A549 (cell line): ENCODE measurements around the gene MRPL57. TPM values are rescaled to one million over a fixed set of nuclear protein-coding genes. Genes with fewer than 3 reads are reported as not detected.
"Not testable (repeated sequence)": the region's sequence is repeated elsewhere in the genome, so short reads cannot be mapped to it uniquely, and the experiment has no call there.

Experiments used
- ATAC-seq, 2 experiments: fragments of 200-7000 bp in 1 of 2; fragments of >200 bp in 1 of 2; cut with Nextera tagmentation in 1 of 2; cut with Tn5 transposase in 1 of 2; 3 replicates each; pipeline versions ENCODE4 v1.8.0 to v1.9.1; 2018 to 2020; ENCODE audit warnings: mild to moderate bottlenecking in 1 of 2, moderate library complexity in 1 of 2
- CTCF ChIA-PET: fragments of 300-600 bp; sonication (Branson Sonifier 250); formaldehyde crosslinking; extraction: SDS; loops from one replicate; lab custom pipeline; 2021; ENCODE audit warnings: antibody characterized with exemption, inconsistent platforms; lab: Yijun Ruan, JAX
- POLR2A ChIA-PET: fragments of 350-600 bp; formaldehyde crosslinking; extraction: SDS; loops from one replicate; lab custom pipeline; 2021; ENCODE audit warnings: antibody characterized with exemption, inconsistent platforms; lab: Yijun Ruan, JAX
- DNase-seq, 2 experiments: peaks; one replicate each; pipeline versions ENCODE4 v3.0.0 to v3.0.0-alpha.2; 2011 to 2016; ENCODE audit warnings: low read depth in 1 of 2, low spot score in 1 of 2
- FAIRE-seq: peaks from 2 replicates; lab custom pipeline; 2011; peaks lifted over from hg19 to GRCh38; lab: Jason Lieb, UNC
- H3K27ac ChIP-seq, 2 experiments: fragments of >200 bp; sonication (Bioruptor Twin); formaldehyde crosslinking; 3 replicates each; pipeline ENCODE4 v1.5.1; 2016 to 2017
- H3K4me1 ChIP-seq: fragments of >200 bp; sonication (Bioruptor Twin); formaldehyde crosslinking; 3 replicates; pipeline ENCODE4 v1.6.1; 2016
- H3K4me2 ChIP-seq: fragments of >200 bp; sonication (Bioruptor Twin); formaldehyde crosslinking; 3 replicates; pipeline ENCODE4 v1.6.1; 2016
- H3K4me3 ChIP-seq: fragments of >200 bp; sonication (Bioruptor Twin); formaldehyde crosslinking; 3 replicates; pipeline ENCODE4 v1.5.1; 2016
- H3K9me3 ChIP-seq: fragments of >200 bp; sonication (Bioruptor Twin); formaldehyde crosslinking; 3 replicates; pipeline ENCODE4 v1.6.1; 2016
- CBX8 ChIP-seq: fragments of 200-600 bp; sonication (generic); IDR thresholded peaks from 2 replicates; pipeline ENCODE4 v1.6.1; 2016
- CEBPB ChIP-seq, 2 experiments: fragments of >200 bp in 1 of 2; sonication (Bioruptor Twin) in 1 of 2; formaldehyde crosslinking in 1 of 2; IDR thresholded peaks; 2 replicates each; pipeline ENCODE4 v1.6.1; 2012 to 2016
- EHF ChIP-seq: fragments of 250-450 bp; sonication (Bioruptor Pico); IDR thresholded peaks from 2 replicates; pipeline ENCODE4 v1.5.0; 2020; ENCODE audit warnings: mild to moderate bottlenecking
- EHMT2 ChIP-seq: fragments of 200-600 bp; sonication (generic); IDR thresholded peaks from 2 replicates; pipeline ENCODE4 v1.6.1; 2016; ENCODE audit warnings: antibody characterized with exemption, low read depth, mild to moderate bottlenecking, moderate library complexity
- ELK1 ChIP-seq: fragments of 150-350 bp; IDR thresholded peaks from 2 replicates; pipeline ENCODE4 v1.6.1; 2014; ENCODE audit warnings: low read depth, mild to moderate bottlenecking, low read length
- EP300 ChIP-seq, 2 experiments: fragments of >200 bp; sonication (Bioruptor Twin); formaldehyde crosslinking; IDR thresholded peaks; 2 replicates in 1 of 2; 3 replicates in 1 of 2; pipeline ENCODE4 v1.6.1; 2016 to 2017
- FOSL2 ChIP-seq, 2 experiments: fragments of 450-650 bp in 1 of 2; fragments of >200 bp in 1 of 2; sonication (Bioruptor Twin) in 1 of 2; formaldehyde crosslinking; IDR thresholded peaks; 2 replicates each; pipeline versions ENCODE4 v1.5.0 to v1.6.1; 2016 to 2020; ENCODE audit warnings: mild to moderate bottlenecking in 1 of 2, moderate library complexity in 1 of 2
- HES2 ChIP-seq: fragments of >200 bp; sonication (Bioruptor Twin); formaldehyde crosslinking; IDR thresholded peaks from 2 replicates; pipeline ENCODE4 v1.6.1; 2016
- HMGXB4 ChIP-seq: fragments of 250-450 bp; sonication (Bioruptor Pico); IDR thresholded peaks from 2 replicates; pipeline ENCODE4 v1.5.0; 2021; ENCODE audit warnings: mild to moderate bottlenecking, moderate library complexity, borderline replicate concordance
- HOXA7 ChIP-seq: fragments of 250-450 bp; sonication (Bioruptor Pico); IDR thresholded peaks from 2 replicates; pipeline ENCODE4 v1.5.0; 2020; ENCODE audit warnings: mild to moderate bottlenecking, moderate library complexity
- HOXB13 ChIP-seq: fragments of 250-450 bp; sonication (Bioruptor Pico); IDR thresholded peaks from 2 replicates; pipeline ENCODE4 v1.5.0; 2020; ENCODE audit warnings: low read depth, mild to moderate bottlenecking, moderate library complexity
- HOXB5 ChIP-seq: fragments of 250-450 bp; sonication (Bioruptor Pico); IDR thresholded peaks from 2 replicates; pipeline ENCODE4 v1.5.0; 2020; ENCODE audit warnings: mild to moderate bottlenecking, moderate library complexity
- JUN ChIP-seq, 2 experiments: fragments of >200 bp; sonication (Bioruptor Twin); formaldehyde crosslinking; IDR thresholded peaks; 2 replicates in 1 of 2; 3 replicates in 1 of 2; pipeline ENCODE4 v1.6.1; 2016 to 2017
- JUNB ChIP-seq: fragments of >200 bp; sonication (Bioruptor Twin); formaldehyde crosslinking; IDR thresholded peaks from 2 replicates; pipeline ENCODE4 v1.6.1; 2016
- POLR2A ChIP-seq: IDR thresholded peaks from 2 replicates; pipeline ENCODE4 v1.6.1; 2012; ENCODE audit warnings: mild to moderate bottlenecking, low read length
- RAD21 ChIP-seq, 2 experiments: fragments of >200 bp in 1 of 2; sonication (Bioruptor Twin) in 1 of 2; formaldehyde crosslinking in 1 of 2; IDR thresholded peaks in 1 of 2; conservative IDR thresholded peaks in 1 of 2; 2 replicates in 1 of 2; 3 replicates in 1 of 2; pipeline ENCODE4 v1.6.1; 2012 to 2018; ENCODE audit warnings: inconsistent platforms in 1 of 2
- RFX5 ChIP-seq: fragments of 450-650 bp; IDR thresholded peaks from 2 replicates; pipeline ENCODE4 v1.7.1; 2014; ENCODE audit warnings: antibody characterized with exemption, mild to moderate bottlenecking, moderate library complexity
- TP53 ChIP-seq: fragments of 250-450 bp; sonication (Bioruptor Pico); IDR thresholded peaks from 2 replicates; pipeline ENCODE4 v1.5.0; 2021; ENCODE audit warnings: mild to moderate bottlenecking, moderate library complexity
- USF2 ChIP-seq: fragments of 450-650 bp; IDR thresholded peaks from 2 replicates; pipeline ENCODE4 v1.6.1; 2014; ENCODE audit warnings: antibody characterized with exemption
- ZFP36 ChIP-seq: fragments of 450-650 bp; IDR thresholded peaks from 2 replicates; pipeline ENCODE4 v1.6.1; 2014; ENCODE audit warnings: borderline replicate concordance; ENCODE audit not compliant: partially characterized antibody
- WGBS: methylation state at CpG from one replicate; pipeline ENCODE4 v1.1.6; 2017; ENCODE audit errors: missing lambda C conversion rate; 5-methylcytosine and 5-hydroxymethylcytosine counted together
- polyA plus RNA-seq, 4 experiments: library from polyadenylated mRNA; depleted of rRNA in 3 of 4; stranded (reverse); fragments of >200 nt; fragmentation: RNase III in 1 of 4; extraction: RNeasy Plus Mini Kit Qiagen cat#74134 plus additional on column Dnase treatment in 1 of 4; gene quantifications; 2 replicates in 3 of 4; 3 replicates in 1 of 4; pipeline ENCODE4 v1.2.3, GENCODE V29; 2011 to 2017

Gene MRPL57
- polyA plus RNA-seq, 2 of the 4 experiments (the other 2 are of a cell fraction) = 21.3 to 23.0 TPM

- no peak for TF ChIP-seq HOXB13
- no peak for TF ChIP-seq USF2
- no peak for TF ChIP-seq JUNB
- TF ChIP-seq JUN (IDR thresholded peaks at IDR 0.05) = no peak
Measured at GRCh38 chr13:21134475-21134874, 42.0 kb upstream of the MRPL57 start (continued).

GRCh38 chr13:21135833-21136232, 40.6 kb upstream of the MRPL57 start:
- ATAC-seq, FAIRE-seq, DNase-seq, H3K4me2 ChIP-seq, H3K9me3 ChIP-seq, H3K4me3 ChIP-seq, POLR2A ChIA-PET, H3K27ac ChIP-seq: not testable (repeated sequence)
- WGBS = 87% methylated on average over 6 of the region's 6 CpGs
- CTCF ChIA-PET = interaction anchor here (2.9 kb wide), 1 partner anchor 193 kb away, joined by 24 read pairs; no protein-coding TSS in a partner anchor
- peaks cover 15% of the 10 kb centered on the region; the same call in 2 of the 3 replicates for H3K4me1 ChIP-seq

- H3K4me1 ChIP-seq = peaks cover 24% of the 10 kb centered on the region; the same call in 2 of the 3 replicates
- no peak for FAIRE-seq
- TF ChIP-seq EHMT2 (no peak), FOSL2 (IDR thresholded peaks at IDR 0.05) (no peak), FOSL2 (CRISPR knock-in tag; IDR thresholded peaks at IDR 0.05) (0 out of 2 replicates have a peak, but pooled peaks have one; percentile 41), EP300 (IDR thresholded peaks at IDR 0.05) (no peak), EHF (CRISPR knock-in tag) (no peak), TP53 (CRISPR knock-in tag) (no peak), ZFP36 (no peak), HES2 (no peak), CEBPB (IDR thresholded peaks at IDR 0.05) (peak in 1 of 2 experiments; percentile 35; a peak in 1 of 4 replicates), HMGXB4 (no peak), HOXA7 (CRISPR knock-in tag) (no peak), CBX8 (no peak), ELK1 (no peak)
- TF ChIP-seq, all 56 proteins: peak for 2
- POLR2A ChIA-PET = interaction anchor here (0.6 kb wide), 1 partner anchor 194 kb away, joined by 5 read pairs; no protein-coding TSS in a partner anchor
- Histone ChIP-seq H3K27ac (no peak overlapping the region; a peak in 1 of 6 replicates), H3K4me3 (no peak overlapping the region), H3K9me3 (no peaks in the 10 kb centered on the region), H3K4me2 (no peak overlapping the region)
- CTCF ChIA-PET = interaction anchor here (1.2 kb wide), 2 partner anchors 40 to 122 kb away, joined by 3 read pairs; no protein-coding TSS in a partner anchor
- WGBS = 38% methylated on average over 5 of the region's 5 CpGs
- ATAC-seq = no peak
- peak in 1 of 2 experiments; percentile 25 for DNase-seq
Measured at GRCh38 chr13:21137696-21138095, 38.8 kb upstream of the MRPL57 start.

GRCh38 chr13:21138561-21138960, 37.9 kb upstream of the MRPL57 start:
- H3K4me1 ChIP-seq = peaks cover 23% of the 10 kb centered on the region; the same call in 2 of the 3 replicates
- DNase-seq = no peak
- ATAC-seq = no peak
- no peaks in the 10 kb centered on the region for H3K9me3 ChIP-seq
- CTCF ChIA-PET = no interaction called here
- no peak overlapping the region for H3K4me2 ChIP-seq
- TF ChIP-seq EHF (CRISPR knock-in tag) = no peak
- no peak for TF ChIP-seq POLR2A
- TF ChIP-seq RFX5 = no peak
- no peak for TF ChIP-seq RAD21 (conservative IDR thresholded peaks at IDR 0.05 in 1 of 2, IDR thresholded peaks at IDR 0.05 in 1 of 2)
- no peak for TF ChIP-seq HOXB5 (CRISPR knock-in tag)
- POLR2A ChIA-PET = interaction anchor here (1.2 kb wide), 1 partner anchor 38 kb away, joined by 3 read pairs; the partner anchor contains the start of genes MRPL57 and SKA3
- WGBS = 100% methylated on average over 1 of the region's 1 CpG
- H3K4me3 ChIP-seq = no peak overlapping the region
- no peak for FAIRE-seq
- no peak overlapping the region for H3K27ac ChIP-seq
